Right lobe of liver (tissue), 6 donors: ENCODE results near the gene NLRP3. TPM values are rescaled to one million over a fixed set of nuclear protein-coding genes. Genes with fewer than 3 reads are reported as not detected.
"Not testable (repeated sequence)": the region's sequence is repeated elsewhere in the genome, so short reads cannot be mapped to it uniquely, and the experiment has no call there.

ENCODE experiments used
- ATAC-seq, 4 donors: fragments of 200-7000 bp; cut with Tn5 transposase; one replicate each; pipeline ENCODE4 v1.9.1; 2020; ENCODE audit warnings: mild to moderate bottlenecking in 4 of 4, moderate library complexity in 4 of 4
- DNase-seq, 3 donors: peaks; one replicate each; pipeline ENCODE4 v3.0.0-alpha.2; 2020
- H3K27ac ChIP-seq, 3 donors: fragments of 200-600 bp; one replicate each; pipeline ENCODE4 v1.8.0; 2022
- H3K27me3 ChIP-seq, 2 donors: fragments of 200-600 bp; one replicate each; pipeline ENCODE4 v1.8.0; 2022
- H3K36me3 ChIP-seq, 4 donors: fragments of 200-600 bp; sonication (generic) in 1 of 4; one replicate each; pipeline versions ENCODE4 v1.5.1 to v1.8.0; 2017 to 2022; ENCODE audit warnings: control low read depth in 1 of 4
- H3K4me1 ChIP-seq, 4 donors: fragments of 200-600 bp; sonication (generic) in 1 of 4; one replicate each; pipeline versions ENCODE4 v1.5.1 to v1.8.0; 2017 to 2022; ENCODE audit warnings: control low read depth in 1 of 4
- H3K4me3 ChIP-seq, 3 donors: fragments of 200-600 bp; one replicate each; pipeline ENCODE4 v1.8.0; 2022
- H3K9me3 ChIP-seq, 4 donors: fragments of 200-600 bp; sonication (generic) in 1 of 4; one replicate each; pipeline versions ENCODE4 v1.5.1 to v1.8.0; 2017 to 2022; ENCODE audit warnings: control low read depth in 1 of 4
- POLR2A ChIP-seq: fragments of 450-650 bp; IDR thresholded peaks from one replicate; pipeline ENCODE4 v1.6.1; 2017; ENCODE audit warnings: antibody characterized with exemption, mild to moderate bottlenecking
- WGBS: methylation state at CpG from one replicate; pipeline ENCODE4 v1.1.6; 2018; ENCODE audit warnings: low coverage, low lambda C conversion rate; ENCODE audit not compliant: insufficient coverage; ENCODE audit errors: missing lambda C conversion rate; 5-methylcytosine and 5-hydroxymethylcytosine counted together
- intact Hi-C, 2 donors: fragments of 100-400 bp; cut with DNase I; formaldehyde crosslinking; loops; one replicate each; pipeline versions ENCODE4 v1.11.2 to v1.14.1; 2022
- total RNA-seq, 6 experiments: library from RNA; depleted of rRNA in 2 of 6; stranded (reverse); fragments of >200 nt in 2 of 6; fragmentation: NEBNext Ultra II Directional in 3 of 6; extraction: Animal tissue kit (Norgen Biotek cat#: 25700) in 3 of 6; gene quantifications; one replicate each; pipeline versions ENCODE4 v1.1.0 to v1.2.4, GENCODE V29; 2016 to 2023
- TF ChIP-seq, protein P1 (sequence below), 4 donors: fragments of 200-600 bp in 3 of 4; fragments of 450-650 bp in 1 of 4; IDR thresholded peaks; one replicate each; pipeline versions ENCODE4 v1.5.1 to v1.8.0; 2016 to 2022; ENCODE audit warnings: antibody characterized with exemption in 4 of 4, mild to moderate bottlenecking in 2 of 4
- donor health status: DM: no; HTN: yes; CAD: no.
- donor health status: DM: no; HTN: no; CAD: no.
- donor health status: DM: no; HTN: no; CAD: no.
- donor health status: DM: no; HTN: yes; CAD: no.
- donor health status: DM: no; HTN: yes; CAD: no.

The NLRP3 gene
- total RNA-seq, 6 experiments from 2014 or later = 0.11 to 2.0 (median 0.62) TPM

DNA sequence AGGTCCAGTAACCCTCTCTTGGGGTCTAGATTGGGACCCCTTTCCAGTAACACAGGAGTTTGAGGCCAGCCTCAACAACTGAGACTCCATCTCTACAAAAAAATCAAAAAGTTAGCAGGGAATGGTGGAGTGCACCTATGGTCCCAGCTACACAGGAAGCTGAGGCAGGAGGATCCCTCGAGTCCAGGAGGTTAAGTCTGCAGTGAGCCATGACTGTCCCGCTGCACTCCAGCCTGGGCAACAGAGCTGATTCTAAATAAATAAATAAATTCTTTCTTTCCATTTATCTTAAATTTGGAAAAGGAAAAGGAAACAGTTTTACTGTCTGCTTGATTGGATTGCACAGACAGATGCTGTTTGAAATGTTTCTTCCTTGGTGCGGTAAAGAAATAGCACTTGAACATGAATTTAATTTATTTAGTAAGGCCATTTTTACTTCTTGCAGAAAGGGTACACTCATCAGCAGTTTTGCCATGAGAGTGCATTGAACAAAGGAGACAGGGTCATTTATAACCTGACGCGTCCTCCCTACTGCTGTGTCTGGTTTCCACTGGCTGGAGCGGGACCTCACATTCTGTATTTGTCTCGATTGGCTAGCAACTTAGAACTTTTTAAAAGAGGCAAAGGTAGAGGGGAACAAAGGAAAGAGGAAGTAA, 47.4 kb upstream of the NLRP3 start:
- intact Hi-C loops = no loop called here
- WGBS = 58% methylated on average over 7 of the region's 7 CpGs
- no peaks in the 10 kb centered on the region for H3K4me1 ChIP-seq
- DNase-seq (no peak), ATAC-seq (no peak)
- no peaks in the 10 kb centered on the region for H3K36me3 ChIP-seq
- H3K9me3 ChIP-seq = no peaks in the 10 kb centered on the region
- TF ChIP-seq POLR2A = no peak
- TF ChIP-seq, protein P1, sequence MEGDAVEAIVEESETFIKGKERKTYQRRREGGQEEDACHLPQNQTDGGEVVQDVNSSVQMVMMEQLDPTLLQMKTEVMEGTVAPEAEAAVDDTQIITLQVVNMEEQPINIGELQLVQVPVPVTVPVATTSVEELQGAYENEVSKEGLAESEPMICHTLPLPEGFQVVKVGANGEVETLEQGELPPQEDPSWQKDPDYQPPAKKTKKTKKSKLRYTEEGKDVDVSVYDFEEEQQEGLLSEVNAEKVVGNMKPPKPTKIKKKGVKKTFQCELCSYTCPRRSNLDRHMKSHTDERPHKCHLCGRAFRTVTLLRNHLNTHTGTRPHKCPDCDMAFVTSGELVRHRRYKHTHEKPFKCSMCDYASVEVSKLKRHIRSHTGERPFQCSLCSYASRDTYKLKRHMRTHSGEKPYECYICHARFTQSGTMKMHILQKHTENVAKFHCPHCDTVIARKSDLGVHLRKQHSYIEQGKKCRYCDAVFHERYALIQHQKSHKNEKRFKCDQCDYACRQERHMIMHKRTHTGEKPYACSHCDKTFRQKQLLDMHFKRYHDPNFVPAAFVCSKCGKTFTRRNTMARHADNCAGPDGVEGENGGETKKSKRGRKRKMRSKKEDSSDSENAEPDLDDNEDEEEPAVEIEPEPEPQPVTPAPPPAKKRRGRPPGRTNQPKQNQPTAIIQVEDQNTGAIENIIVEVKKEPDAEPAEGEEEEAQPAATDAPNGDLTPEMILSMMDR (IDR thresholded peaks at IDR 0.05) = no peak
- no peak overlapping the region for H3K4me3 ChIP-seq
- no peaks in the 10 kb centered on the region for H3K27me3 ChIP-seq
- no peak overlapping the region for H3K27ac ChIP-seq

DNA sequence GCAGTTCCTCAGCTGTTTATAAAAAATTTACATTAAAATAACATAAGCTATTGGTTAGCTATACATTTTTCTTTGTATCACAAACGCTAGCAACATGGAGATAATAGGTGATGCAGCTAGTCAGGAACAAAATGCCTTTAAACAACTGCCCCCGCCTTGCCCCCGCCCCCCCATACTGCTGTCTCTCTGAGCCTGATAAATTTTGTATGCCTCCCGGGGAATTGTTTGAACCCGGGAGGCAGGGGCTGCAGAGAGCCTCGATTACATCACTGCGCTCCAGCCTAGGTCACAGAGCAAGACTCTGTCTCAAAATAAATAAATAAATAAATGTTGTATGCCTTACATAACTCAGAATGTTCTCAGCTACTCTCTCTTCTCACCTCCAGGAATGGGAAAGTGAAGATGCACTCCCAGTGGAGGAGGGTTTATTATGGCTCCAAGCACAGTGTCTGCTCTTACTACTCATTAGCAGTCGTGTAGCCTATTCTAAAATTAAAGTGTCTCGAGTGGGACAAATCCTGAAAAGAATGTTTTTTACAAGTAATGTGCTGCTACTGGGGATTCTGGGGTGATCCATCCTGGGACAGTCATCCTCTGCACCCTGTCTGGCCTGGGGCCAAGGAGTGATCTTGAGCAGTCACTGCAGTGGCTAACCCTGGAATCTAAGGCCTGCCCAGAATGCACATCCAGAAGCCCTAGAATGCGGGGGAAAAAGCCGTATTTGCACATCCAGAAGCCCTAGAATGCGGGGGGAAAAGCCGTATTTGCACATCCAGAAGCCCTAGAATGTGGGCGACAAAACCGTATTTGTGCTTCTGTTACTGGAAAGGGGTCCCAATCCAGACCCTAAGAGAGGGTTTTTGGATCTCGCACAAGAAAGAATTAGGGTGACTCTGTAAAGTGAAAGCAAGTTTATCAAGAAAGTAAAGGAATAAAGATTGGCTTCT, 44.9 kb upstream of the NLRP3 start:
- Histone ChIP-seq H3K27me3 (no peaks in the 10 kb centered on the region), H3K4me3 (no peak overlapping the region), H3K4me1 (no peaks in the 10 kb centered on the region), H3K27ac (no peak overlapping the region), H3K36me3 (no peaks in the 10 kb centered on the region), H3K9me3 (no peaks in the 10 kb centered on the region)
- ATAC-seq (peak in 1 of 4 donors; percentile 12), DNase-seq (peak in 1 of 3 donors; percentile 32)
- TF ChIP-seq, protein P1 (IDR thresholded peaks at IDR 0.05) = no peak
- TF ChIP-seq POLR2A = no peak
- 52% methylated on average over 16 of the region's 16 CpGs for WGBS
- intact Hi-C loops = no loop called here

DNA sequence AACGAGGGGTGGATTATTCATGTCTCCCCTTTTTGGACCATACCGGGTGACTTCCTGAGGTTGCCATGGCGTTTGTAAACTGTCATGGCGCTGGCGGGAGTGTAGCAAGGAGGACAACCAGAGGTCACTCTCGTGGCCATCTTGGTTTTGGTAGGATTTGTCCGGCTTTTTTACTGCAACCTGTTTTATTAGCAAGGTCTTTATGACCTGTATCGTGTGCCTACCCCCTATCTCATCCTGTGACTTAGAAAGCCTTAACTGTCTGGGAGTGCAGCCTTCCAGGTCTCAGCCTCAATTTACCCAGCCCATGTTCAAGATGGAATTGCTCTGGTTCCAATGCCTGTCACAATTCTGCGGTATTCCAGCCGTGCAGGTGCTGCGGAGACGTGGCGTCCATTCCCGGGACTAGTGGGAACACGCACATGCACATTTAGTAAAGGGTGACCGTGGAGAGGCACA, 44.1 kb upstream of the NLRP3 start:
- Histone ChIP-seq H3K36me3 (no peaks in the 10 kb centered on the region), H3K27me3 (no peaks in the 10 kb centered on the region), H3K4me3 (no peak overlapping the region), H3K4me1 (no peaks in the 10 kb centered on the region), H3K9me3 (no peaks in the 10 kb centered on the region), H3K27ac (no peak overlapping the region)
- intact Hi-C loops = no loop called here
- 75% methylated on average over 11 of the region's 16 CpGs for WGBS
- ATAC-seq = no peak
- no peak for TF ChIP-seq POLR2A
- TF ChIP-seq, protein P1 (IDR thresholded peaks at IDR 0.05) = no peak
- no peak for DNase-seq

DNA sequence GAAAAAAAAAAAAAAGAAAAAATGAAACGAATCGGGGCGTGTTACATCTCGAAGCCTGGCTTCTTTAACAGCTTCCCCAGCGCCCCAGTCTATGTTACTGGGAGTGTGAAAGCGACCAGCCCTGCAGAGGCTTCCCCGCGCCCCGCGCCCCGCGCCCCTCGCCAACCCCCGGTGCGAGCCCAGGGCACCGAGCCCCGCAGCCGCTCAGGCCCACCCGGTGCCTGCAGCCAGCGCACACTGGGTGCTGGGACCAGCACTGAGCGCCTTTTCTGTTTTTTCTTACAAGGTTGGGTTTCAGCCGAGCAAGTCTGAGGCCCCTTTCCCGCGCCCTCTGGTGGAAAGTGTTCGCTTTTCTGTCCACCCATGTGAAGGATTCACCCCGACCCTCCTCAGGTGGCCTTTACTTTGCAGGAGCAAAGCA, 42.2 kb upstream of the NLRP3 start:
- H3K4me1 ChIP-seq = no peaks in the 10 kb centered on the region
- ATAC-seq = peak; percentile 67 to 77 (median 72)
- WGBS = 7% methylated on average over 8 of the region's 26 CpGs
- no peak for TF ChIP-seq POLR2A
- TF ChIP-seq, protein P1 (IDR thresholded peaks at IDR 0.05) = peak; percentile 11 to 38 (median 36)
- H3K4me3 ChIP-seq = peak overlapping the region in 2 of 3 donors; percentile 24 to 31
- H3K9me3 ChIP-seq = no peaks in the 10 kb centered on the region
- no peaks in the 10 kb centered on the region for H3K27me3 ChIP-seq
- peak in 1 of 3 donors; percentile 41 for DNase-seq
- no peak overlapping the region for H3K27ac ChIP-seq
- intact Hi-C loops = no loop called here
- H3K36me3 ChIP-seq = no peaks in the 10 kb centered on the region

DNA sequence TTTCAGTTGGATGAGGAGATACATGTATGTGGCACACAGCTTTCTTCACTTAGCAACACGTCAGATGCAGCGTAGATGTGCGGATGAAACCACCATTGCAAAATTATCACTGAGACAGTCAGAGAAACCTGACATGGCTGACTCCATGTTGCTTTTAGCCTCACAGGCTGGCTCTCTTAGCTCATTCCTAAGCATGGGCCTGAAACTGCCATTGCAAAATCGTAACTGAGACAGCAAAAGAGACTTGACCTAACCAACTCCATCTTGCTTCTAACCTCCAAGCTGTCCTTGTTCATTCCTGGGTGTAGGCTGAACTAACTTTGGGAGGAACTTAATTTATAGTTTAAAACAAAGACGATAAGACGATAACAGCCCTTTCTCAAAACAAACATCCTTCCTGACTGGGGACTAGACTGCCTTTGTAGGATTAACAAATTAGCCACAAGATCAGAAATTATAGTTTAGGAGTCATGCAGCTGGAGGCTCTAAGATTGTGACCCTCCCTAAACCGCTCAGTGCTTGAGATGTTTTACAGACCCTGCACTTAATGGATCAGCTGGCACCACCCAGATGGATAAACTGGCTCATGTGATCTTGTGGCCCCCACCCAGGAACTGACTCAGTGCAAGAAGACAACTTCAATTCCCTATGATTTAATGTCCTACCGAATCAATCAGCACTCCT, 41.2 kb upstream of the NLRP3 start:
- WGBS = 72% methylated on average over 8 of the region's 8 CpGs
- ATAC-seq, H3K36me3 ChIP-seq, DNase-seq, H3K27ac ChIP-seq, intact Hi-C loops, H3K27me3 ChIP-seq, H3K9me3 ChIP-seq, H3K4me3 ChIP-seq, H3K4me1 ChIP-seq: not testable (repeated sequence)
